ENCODE measurements around the gene HENMT1.
"Not testable (repeated sequence)": the region's sequence is repeated elsewhere in the genome, so short reads cannot be mapped to it uniquely, and the experiment has no call there.

Gene HENMT1

DNA sequence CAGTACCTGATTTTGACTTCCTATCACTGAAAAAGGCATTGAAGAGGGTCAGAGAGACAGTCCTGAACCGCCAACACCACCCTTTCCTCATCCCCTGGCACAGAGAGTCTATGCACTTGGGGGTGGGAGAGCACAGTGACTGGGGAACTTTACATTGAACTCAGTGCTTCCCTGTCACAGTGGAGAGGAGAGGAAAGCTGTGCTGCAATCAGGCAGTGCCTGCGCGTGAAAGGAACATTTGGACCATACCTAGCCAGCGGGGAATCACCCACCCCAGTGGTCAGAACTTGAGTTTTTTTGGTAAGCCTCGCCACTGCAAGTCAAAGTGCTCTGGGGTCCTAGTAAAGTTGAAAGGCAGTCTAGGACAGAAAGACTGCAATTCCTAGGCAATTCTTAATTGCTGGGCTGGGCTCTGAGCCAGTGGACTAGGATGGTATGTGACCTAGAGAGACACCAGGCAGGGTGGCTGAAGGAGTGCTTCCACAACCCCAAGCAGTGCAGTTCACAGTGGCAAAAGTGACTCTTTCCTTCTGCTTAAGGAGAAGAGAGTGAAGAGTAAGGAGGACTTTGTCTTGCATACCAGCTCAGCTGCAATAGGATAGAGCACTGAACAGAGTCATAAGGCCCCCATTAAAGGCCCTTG lies 9.4 kb upstream of the HENMT1 start:
- DNase-seq, result no peak

DNA sequence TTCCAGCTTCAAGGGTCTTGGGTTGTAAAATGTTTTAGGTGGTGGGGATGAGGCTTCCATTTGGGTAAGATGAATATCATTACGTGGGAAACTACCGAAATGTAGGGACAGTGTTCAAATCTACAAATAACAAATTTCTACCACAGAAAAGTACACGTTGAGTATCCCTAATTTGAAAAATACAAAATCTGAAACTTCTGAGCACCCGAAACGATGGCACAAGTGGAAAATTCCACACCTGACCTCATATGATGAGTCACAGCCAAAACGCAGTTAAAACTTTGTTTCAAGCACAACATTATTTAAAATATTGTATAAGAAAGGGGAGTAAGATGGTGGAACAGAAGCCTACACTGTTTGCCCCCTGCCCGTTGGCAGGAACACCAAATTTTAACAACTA lies 8.8 kb upstream of the HENMT1 start:
- DNase-seq, result no peak

DNA sequence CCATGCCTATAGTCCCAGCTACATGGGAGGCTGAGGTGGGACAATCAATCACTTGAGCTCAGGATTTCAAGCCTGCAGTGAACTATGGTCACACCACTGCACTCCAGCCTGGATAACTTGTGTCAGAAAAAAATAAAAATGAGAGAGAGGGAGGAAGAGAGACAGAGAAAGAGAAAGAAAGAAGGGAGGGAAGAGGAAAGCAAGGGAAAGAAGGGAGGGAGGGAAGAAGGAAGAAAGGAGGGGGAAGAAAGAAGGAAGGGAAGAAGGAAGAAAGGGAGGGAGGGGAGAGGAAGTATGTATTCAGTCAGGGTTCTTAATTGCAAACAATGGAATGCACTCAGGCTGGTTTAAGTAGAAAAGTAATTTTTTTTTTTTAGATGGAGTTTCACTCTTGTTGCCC lies 7.9 kb upstream of the HENMT1 start:
- no peak for DNase-seq

DNA sequence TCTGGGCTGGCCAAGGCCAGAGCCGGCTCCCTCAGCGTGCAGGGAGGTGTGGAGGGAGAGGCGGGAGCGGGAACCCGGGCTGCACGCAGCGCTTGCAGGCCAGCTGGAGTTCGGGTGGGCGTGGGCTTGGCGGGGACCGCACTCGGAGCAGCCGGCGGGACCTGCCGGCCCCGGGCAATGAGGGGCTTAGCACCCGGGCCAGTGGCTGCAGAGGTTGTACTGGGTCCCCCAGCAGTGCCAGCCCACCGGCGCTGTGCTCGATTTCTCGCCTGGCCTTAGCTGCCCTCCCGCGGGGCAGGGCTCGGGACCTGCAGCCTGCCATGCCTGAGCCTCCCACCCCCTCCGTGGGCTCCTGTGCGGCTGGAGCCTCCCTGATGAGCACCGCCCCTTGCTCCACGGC lies 6.5 kb upstream of the HENMT1 start:
- DNase-seq, result not testable (repeated sequence)

DNA sequence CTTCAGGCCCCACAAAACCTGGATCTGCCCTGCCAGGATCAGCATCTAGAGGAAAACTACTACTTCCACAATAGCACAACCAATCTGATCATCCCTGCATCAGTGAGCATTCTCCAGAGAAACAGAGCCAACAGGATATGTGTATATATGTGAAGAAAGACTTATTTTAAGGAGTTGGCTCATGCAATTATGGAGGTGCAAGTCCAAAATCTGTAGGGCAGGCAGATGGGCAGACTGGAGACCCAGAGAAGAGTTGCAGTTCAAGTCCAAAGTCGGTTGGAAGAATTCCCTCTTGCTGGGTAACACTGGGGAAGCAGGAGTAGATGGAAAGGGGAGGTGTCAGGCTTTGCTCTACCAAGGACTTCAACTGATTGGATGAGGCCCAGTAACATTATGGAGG lies 4.9 kb upstream of the HENMT1 start:
- DNase-seq, result no peak

DNA sequence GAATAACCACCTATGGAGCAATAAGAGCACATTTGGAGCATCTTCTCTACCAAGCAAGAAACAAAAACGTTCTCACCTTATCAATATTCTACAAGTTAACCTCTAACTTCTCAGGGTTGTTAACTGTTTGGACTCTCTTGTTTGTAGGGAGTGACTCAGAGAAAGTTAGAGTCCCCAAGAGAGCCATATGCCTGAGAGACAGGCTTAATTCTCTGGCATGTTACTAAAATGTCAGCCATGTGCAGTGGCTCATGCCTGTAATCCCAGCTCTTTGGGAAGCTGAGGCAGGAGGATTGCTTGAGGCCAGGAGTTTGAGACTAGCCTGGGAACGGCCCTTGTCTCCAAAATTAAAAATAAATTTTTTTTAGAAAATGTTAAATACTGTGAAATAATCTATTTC lies 4.2 kb upstream of the HENMT1 start:
- no peak for DNase-seq

DNA sequence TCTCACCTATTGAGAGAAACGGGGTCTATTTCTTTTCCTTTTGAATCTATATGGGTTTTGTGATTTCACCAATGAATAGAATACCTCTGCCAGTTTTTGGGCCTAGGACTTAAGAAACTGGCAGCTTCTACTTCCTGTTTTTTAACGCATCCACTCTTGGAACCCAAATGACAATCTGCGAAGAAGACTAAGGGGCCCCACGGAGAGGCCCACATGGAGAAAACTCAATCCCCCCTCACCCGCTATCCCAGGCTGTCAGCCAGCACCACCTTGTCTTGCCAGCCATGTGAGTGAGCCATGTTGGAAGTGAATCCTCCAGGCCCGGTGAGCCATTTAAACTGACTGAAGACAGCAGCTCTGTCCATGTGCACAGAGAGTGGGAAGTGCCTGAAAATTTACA lies 3.6 kb upstream of the HENMT1 start:
- DNase-seq, result no peak

DNA sequence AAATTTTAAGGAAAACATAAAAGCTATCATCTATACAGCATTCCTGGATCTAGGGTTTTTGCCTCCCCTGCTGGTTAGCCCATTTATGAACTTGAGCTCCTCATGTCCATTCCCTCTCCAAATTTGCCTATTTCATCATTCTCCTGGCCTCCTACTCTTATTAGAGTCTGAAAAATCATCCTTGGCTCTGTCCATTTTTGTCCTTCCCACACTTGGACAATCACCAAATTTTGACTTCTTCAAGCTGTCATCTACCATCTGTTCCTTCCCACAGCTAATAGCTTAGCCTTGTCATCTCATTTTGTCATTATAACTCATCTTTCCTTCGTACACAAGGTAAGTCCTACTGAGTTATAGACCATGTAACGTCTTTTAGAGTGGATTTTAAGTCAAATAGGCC lies 2.2 kb upstream of the HENMT1 start:
- DNase-seq, result peak; percentile 6

DNA sequence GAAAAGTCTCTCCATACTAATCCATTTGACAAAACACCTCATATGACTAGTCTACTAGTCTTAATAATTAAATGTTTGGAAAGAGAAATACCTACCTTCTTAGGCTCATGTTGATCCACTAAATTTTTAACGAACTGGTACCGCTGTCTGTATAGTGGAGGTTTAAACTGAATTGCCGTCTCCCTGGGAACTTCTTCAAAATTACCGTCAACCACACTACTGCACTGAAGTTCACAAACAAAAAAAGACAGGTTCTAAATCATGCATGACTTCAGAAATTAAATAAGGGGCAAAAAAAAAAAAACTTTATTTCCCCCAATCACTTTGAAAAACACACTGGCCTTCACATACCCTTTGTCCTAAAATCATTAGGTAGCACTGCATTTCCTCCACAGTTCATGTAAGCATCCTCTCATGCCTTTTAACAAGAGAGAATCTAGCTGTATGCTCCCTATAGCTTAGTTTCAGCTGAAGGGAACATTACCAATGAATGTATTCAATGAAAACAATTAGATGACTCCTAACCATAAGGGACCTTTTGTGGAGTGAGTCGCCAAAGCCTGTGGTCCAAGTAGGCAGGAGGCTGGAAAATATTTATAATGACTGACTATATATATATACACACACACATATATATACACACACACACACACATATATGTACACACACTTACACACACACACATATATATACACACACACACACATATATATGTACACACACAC lies 3.4 kb downstream of the HENMT1 start:
- DNase-seq, result no peak

DNA sequence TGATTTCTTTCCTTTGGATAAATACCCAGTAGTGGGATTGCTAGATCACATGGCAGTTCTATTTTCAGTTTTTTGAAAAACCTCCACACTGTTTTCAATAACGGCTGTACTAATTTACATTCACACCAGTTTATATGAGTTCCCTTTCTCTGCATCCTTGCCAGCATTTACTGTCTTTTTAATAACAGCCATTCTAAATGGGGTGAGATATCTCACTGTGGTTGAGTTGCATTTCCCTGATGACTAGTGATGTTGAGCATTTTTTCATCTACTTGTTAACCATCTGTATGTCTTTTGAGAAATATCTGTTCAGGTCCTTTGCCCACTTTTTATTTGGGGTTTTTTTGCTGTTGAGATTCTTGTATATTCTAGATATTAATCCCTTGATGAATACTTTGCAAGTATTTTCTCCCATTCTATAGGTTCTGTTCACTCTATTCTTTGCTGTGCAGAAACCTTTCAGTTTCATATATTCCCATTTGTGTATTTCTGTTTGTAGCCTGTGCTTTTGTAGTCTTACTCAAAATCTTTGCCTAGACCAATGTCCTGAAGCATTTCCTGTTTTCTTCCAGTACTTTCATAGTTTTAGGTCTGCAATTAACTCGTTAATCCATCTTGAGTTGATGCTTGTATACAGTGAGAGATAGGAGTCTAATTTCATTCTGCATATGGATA lies 7.3 kb downstream of the HENMT1 start:
- no peak for DNase-seq

DNA sequence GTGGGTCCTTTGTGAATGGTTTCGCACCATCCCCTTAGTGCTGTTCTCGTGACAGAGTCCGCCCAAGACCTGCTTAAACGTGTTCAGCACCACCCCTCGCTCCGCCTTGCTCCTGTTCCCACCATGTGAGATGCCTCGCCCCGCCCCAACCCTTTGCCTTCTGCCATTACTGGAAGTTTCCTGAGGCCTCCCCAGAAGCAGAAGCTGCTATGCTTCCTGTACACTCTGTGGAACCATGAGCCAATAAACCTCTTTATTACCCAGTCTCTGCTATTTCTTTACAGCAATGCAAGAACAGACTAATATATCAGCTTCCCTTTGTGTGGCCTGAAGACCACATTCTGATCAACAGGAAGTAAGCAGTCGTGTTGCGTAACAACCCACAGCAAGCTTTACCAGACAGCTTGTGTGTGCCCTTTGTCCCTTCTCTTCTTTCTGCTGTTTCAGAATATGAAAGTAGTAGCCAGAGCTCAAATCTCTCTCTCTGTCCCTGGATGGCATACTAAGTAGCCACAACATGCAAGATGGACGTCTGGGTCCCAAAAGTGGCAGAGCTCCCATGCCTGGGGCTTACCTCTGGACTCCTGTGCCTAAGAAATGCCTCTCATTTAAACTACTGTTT lies 14.1 kb downstream of the HENMT1 start:
- no peak for DNase-seq

DNA sequence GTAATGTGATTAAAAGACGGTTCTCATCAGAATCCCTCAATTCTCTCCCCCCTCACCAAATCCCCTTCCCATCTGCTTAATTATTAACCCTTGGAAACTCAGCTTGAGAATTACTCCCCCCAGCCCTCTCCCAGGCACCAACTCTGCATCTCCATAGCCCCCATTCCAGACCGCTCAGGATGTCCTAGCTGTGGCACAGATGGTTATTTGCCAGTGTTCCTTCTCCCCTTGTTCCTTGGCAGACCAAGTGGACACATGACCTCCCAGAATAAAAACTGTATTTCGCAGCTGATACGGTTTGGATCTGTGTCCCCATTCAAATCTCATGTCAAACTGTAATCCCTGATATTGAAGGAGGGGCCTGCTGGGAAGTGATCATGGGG lies 14.6 kb downstream of the HENMT1 start:
- DNase-seq, result no peak

DNA sequence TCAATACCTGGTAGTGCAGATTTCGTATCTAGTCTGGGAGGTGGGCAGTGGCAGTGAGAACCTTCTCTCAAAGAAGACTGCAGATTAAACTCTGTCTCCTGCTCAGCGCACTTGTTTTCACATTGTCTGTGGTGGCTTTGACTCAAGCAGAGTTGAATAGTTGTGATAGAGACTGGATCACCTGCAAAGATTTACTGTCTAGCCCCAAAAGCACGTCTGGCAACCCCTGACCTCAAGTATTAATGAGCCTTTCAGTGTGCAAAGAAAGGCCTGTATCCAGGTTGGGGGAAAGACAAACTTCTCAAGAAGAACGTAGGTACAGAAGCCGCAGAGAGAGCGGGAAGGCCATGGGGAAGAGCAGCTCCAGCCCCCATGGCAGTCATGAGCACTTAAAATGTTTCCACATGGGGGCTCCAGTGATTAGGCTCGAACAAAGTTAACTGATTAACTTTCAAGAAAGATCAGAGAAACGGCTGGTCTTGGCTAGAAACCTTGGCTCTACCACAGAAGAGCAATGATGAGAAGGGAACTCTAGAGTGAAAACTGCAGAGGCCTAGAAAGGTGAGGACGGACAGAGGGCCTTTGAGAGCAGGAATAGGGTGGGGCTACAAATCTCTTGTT lies 15.2 kb downstream of the HENMT1 start:
- DNase-seq, result no peak

DNA sequence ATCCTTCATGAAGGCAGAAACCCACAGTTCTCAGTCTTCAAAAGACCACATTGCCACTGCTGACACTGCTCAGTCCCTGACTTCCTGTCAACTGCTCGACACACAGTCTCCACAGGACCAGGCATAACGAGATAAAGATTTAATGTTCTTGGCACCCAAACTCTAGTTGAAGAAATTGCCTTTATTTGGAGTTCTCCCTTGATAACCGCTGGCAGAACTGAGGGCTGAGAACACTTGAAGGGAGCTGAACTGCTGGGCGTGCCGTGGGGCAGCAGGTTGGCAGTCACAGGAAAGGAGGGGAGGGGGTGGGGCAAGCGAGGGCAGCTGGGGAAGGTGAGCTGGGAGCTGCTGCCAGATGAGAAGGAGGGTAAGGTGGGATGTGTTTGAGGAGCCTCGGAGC lies 15.9 kb downstream of the HENMT1 start:
- no peak for DNase-seq

DNA sequence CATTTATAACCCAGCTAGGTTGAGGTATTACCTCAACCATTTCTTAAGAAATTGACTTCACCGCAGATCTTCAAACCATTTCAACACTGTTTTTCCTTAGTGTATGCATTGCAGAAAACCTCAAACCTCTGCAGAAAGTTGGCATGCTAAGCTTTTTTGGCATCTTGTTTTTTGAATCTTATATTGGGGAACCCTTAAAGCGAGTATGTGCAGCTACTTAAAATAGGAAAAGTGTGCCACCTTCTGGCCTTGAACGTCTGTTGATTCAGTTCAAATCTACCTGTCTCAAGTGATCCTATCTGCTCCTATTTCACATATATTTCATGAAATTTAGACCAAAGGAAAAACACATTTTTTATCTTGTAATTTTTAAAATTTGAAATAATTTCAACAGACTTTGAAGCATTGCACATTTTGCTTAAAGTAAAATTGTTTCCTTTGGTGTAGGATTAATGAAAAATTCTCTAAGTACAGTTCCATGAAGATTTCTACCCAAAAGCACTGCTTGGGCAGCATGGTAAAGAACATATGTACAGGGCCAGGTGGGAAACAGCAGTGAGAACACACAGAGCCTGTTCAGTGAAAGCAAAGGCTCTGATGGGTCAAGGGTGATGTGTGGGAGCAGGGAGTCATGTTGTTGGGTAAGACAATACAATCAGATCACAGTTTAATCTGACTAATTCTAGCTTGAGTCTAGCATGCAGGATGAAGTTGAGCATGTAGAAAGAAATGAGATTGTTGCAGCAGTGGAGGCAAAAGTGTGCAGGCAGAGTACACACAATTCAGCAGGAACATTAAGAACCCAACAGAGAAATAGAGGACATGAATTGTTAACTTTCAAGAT lies 17.2 kb downstream of the HENMT1 start:
- DNase-seq, result peak; percentile 79

DNA sequence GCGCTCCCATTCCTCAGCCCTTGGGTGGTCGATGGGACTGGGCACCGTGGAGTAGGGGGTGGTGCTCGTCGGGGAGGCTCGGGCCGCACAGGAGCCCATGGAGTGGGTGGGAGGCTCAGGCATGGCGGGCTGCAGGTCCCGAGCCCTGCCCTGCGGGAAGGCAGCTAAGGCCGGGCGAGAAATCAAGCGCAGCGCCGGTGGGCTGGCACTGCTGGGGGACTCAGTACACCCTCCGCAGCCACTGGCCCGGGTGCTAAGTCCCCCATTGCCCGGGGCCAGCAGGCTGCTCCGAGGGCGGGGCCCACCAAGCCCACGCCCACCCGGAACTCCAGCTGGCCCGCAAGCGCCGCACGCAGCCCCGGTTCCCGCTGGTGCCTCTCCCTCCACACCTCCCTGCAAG lies 20.0 kb downstream of the HENMT1 start:
- DNase-seq, result not testable (repeated sequence)

DNA sequence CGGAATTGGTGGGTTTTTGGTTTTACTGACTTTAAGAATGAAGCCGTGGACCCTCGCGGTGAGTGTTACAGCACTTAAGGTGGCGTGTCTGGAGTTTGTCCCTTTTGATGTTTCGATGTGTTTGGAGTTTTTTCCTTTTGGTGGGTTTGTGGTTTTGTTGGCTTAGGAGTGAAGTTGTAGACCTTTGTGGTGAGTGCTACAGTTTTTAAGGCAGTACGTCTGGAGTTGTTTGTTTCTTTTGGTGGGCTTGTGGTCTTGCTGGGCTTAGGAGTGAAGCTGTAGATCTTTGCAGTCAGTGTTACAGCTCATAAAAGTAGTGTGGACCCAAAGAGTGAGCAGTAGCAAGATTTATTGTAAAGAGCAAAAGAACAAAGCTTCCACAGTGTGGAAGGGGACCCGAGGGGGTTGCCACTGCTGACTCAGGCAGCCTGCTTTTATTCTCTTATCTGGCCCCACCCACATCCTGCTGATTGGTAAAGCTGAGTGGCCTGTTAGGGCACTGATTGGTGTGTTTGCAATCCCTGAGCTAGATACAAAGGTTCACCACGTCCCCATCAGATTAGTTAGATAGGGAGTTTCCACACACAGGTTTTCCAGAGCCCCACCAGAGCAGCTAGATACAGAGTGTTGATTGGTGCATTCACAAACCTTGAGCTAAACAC lies 20.9 kb downstream of the HENMT1 start:
- DNase-seq, result no peak

DNA sequence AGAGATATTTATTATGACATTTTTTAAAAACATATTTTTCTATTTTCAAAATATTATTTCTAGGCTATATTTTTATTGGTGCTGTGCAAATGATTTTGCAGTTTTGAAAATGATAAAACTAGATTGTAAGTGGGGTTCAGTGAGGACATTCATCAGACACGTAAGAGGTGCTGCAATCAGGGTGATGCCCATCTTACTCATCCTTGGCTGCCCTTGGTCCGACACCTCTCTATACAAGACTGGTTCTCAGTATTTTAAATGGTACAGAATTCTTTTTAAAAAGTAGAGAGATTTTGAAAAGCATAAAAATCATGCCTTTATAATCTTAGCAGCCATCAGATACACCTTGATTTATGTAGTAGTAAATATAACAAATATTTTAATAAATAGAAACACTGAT lies 24.0 kb downstream of the HENMT1 start:
- DNase-seq, result no peak

DNA sequence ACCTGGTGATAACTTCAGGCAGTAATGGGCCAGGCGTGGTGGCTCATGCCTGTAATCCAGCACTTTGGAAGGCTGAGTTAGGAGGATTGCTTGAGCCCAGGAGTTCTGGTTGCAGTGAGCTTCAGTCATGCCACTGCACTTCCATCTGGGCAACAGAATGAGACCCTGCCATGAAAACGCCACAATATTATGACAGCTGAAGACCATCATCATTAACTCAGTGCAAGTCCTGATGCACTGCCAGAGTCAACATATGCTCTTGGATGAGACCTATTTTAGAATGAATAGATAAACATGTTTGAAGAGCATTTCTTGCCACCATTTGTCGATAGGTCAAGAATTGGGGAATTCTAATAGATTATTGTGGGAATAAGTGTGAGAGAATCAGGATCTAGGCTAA lies 26.4 kb downstream of the HENMT1 start:
- no peak for DNase-seq

DNA sequence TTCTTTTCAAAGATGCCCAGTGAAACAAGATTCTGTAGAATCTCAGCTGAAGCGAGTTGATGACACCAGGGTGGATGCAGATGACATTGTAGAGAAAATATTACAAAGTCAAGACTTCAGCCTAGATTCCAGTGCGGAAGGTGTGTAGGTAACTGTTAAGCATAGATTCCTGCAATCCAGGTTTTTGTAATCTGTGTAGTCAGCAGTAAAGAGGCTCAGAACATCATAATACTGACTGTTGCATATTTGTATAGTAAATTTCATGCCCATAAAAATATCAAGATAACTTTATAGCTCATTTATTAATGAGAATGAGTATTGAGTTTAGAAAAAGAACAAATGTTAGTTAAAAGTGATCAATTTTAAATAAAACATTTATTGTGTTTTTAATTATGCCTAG lies 32.2 kb downstream of the HENMT1 start:
- no peak for DNase-seq

DNA sequence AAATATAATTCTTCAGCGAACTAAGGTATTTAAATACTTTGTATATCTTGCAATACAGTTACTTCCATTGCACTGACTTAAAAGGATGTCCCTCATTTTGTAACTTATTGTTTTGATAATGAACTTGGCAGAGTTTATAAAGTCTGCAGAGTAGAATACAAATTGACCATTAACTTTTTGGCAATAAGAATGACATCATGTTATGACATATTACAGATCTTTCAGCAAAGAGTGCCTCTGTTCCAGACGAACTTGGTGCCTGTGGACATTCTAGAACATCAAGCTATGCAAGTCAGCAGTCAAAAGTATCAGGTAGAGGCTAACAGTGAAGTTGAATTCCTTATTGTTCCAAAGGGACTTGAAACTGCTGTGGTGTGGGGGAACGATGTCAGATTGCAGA lies 32.9 kb downstream of the HENMT1 start:
- DNase-seq, result no peak

DNA sequence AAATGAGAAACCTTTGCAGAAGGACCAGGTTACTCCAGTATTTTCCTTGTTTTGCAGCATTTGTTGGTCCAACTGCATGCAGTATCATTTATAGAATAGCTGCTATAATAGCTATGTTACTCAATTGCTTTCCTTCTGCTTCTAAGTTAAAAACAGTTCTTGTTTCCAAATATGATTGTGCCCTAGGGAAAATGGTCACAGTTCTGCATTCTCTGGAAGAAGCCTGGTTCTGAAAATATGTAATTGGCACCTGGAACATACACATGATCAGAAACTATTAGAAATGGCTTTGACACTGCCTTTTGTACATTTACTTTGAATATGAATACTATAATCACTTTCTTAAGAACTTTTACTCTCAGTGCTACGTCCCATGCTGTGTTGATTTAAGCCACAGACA lies 33.6 kb downstream of the HENMT1 start:
- DNase-seq, result no peak
